ENCODE results near the gene TUBGCP2. TPM values are rescaled to one million over a fixed set of nuclear protein-coding genes. Genes with fewer than 3 reads are reported as not detected.

Gene TUBGCP2
- total RNA-seq, 2 donors from 2014 or later: 33.6 to 36.6 TPM

- no peak for ATAC-seq
- DNase-seq: no peak
- intact Hi-C loops (cut with DNase I): no loop called here
These were observed 2.1 kb upstream of the TUBGCP2 start for GRCh38 chr10:133310789-133311188.

GRCh38 chr10:133310399-133310755 is 1.7 kb upstream of the TUBGCP2 start:
- intact Hi-C loops (cut with DNase I): no loop called here
- DNase-seq (no peak), ATAC-seq (no peak)

- DNase-seq (peak; percentile 43), ATAC-seq (no peak)
- intact Hi-C loops (cut with DNase I): no loop called here
These were observed 1.2 kb upstream of the TUBGCP2 start for GRCh38 chr10:133309720-133310398.

GRCh38 chr10:133309100-133309719 is 538 bp upstream of the TUBGCP2 start:
- intact Hi-C loops (cut with DNase I): no loop called here
- ATAC-seq (peak; percentile 97), DNase-seq (peak; percentile 94)

- intact Hi-C loops (cut with DNase I): no loop called here
- ATAC-seq: peak in 1 of 2 donors; percentile 15
These were observed 774 bp downstream of the TUBGCP2 start for GRCh38 chr10:133307776-133308420.

GRCh38 chr10:133306941-133307379 is 1.7 kb downstream of the TUBGCP2 start:
- intact Hi-C loops (cut with DNase I): no loop called here
- no peak for ATAC-seq
- DNase-seq: no peak

More at GRCh38 chr10:133307776-133308420, 774 bp downstream of the TUBGCP2 start:
- peak; percentile 69 for DNase-seq

GRCh38 chr10:133306097-133306476 is 2.6 kb downstream of the TUBGCP2 start:
- intact Hi-C loops (cut with DNase I): no loop called here
- DNase-seq: no peak
- ATAC-seq: no peak

GRCh38 chr10:133303206-133303605 is 5.5 kb downstream of the TUBGCP2 start:
- intact Hi-C loops (cut with DNase I): no loop called here
- ATAC-seq (no peak), DNase-seq (no peak)

GRCh38 chr10:133302230-133302629 is 6.4 kb downstream of the TUBGCP2 start:
- DNase-seq: no peak
- intact Hi-C loops (cut with DNase I): no loop called here
- no peak for ATAC-seq

GRCh38 chr10:133299738-133300137 is 8.9 kb downstream of the TUBGCP2 start:
- intact Hi-C loops (cut with DNase I): no loop called here
- DNase-seq (no peak), ATAC-seq (no peak)

- ATAC-seq: no peak
- intact Hi-C loops (cut with DNase I): no loop called here
- DNase-seq: no peak
These were observed 9.4 kb downstream of the TUBGCP2 start for GRCh38 chr10:133299224-133299623.

GRCh38 chr10:133298466-133298865 is 10.2 kb downstream of the TUBGCP2 start:
- no peak for DNase-seq
- intact Hi-C loops (cut with DNase I): no loop called here

GRCh38 chr10:133297504-133297903 is 11.2 kb downstream of the TUBGCP2 start:
- intact Hi-C loops (cut with DNase I): no loop called here
- ATAC-seq (no peak), DNase-seq (no peak)

More at GRCh38 chr10:133298466-133298865, 10.2 kb downstream of the TUBGCP2 start:
- ATAC-seq: no peak

GRCh38 chr10:133295426-133296320 is 13.0 kb downstream of the TUBGCP2 start:
- intact Hi-C loops (cut with DNase I): no loop called here
- no peak for DNase-seq
- ATAC-seq: no peak

GRCh38 chr10:133294189-133294588 is 14.5 kb downstream of the TUBGCP2 start:
- intact Hi-C loops (cut with DNase I): no loop called here
- ATAC-seq (peak; percentile 51 to 56), DNase-seq (no peak)

GRCh38 chr10:133293810-133294119 is 14.9 kb downstream of the TUBGCP2 start:
- no peak for DNase-seq
- intact Hi-C loops (cut with DNase I): no loop called here
- ATAC-seq: no peak

GRCh38 chr10:133292919-133293809 is 15.5 kb downstream of the TUBGCP2 start:
- intact Hi-C loops (cut with DNase I): no loop called here
- DNase-seq: no peak
- ATAC-seq: peak in 1 of 2 donors; percentile 52

GRCh38 chr10:133289761-133290160 is 18.9 kb downstream of the TUBGCP2 start:
- DNase-seq: no peak
- intact Hi-C loops (cut with DNase I): no loop called here
- no peak for ATAC-seq

All from left cardiac atrium (tissue), 4 donors.